GM21717 (cell line): ENCODE measurements around the gene MBTPS1.

Source experiments
- ATAC-seq: cut with Tn5 transposase; IDR thresholded peaks from one replicate; pipeline ENCODE4 v1.9.1; 2021; ENCODE audit warnings: mild to moderate bottlenecking, moderate library complexity; ENCODE audit not compliant: unreplicated experiment

MBTPS1 gene

DNA sequence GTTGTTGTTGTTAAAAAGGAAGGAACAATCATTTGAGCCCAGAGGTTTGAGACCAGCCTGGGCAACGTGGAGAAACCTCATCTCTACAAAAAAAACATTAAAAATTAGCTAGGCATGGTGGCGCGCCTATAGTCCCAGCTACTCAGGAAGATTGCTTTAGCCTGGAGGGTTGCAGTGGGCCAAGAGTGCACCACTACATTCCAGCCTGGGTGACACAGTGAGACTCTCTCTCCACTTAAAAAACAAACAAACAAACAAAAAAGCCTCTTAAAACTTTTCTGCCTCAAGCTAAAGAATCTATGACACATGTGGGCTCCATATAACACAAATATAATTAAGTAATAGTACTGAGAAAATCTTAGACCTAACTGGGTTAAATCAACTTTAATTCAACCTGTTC lies 12.5 kb downstream of the MBTPS1 start:
- no peak for ATAC-seq

DNA sequence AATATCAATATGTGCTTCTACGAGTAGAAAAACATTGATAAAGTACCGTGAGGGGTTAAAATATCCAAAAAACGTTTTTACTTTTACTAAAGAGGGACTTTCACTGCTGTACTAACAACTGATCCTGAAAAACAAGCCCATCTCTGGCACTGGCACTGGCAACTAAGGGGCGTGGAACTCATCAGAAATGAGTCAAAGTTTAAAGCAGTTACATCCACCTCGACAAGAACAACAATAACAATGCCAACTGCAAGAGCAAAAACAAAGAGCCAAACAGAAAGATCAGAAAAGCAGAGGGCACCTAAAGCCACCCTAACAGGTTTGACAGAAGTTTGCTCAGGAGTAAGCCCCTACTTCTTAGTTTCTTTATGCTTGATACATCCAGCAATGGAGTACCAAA lies 13.1 kb downstream of the MBTPS1 start:
- ATAC-seq = no peak

DNA sequence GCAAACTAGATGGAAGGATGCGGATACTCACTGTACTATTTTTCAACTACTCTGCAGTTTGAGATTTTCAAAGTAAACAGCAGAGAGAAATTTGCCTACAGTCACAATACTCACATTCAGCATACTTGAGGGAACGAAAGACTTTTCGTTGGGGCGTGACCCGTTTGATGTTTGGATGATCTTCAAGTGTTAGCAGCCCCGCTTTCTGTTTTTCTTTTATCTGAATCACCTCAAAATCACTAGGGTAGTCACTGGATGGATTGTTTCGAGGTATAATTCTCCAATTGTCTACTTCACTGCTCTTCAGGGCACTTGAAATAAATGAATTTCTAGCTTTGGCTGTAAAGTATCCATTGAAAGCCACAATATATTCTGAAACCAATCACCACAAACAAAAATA lies 17.8 kb downstream of the MBTPS1 start:
- no peak for ATAC-seq

GRCh38 chr16:84096447-84097005 lies 20.2 kb downstream of the MBTPS1 start:
- ATAC-seq = no peak

DNA sequence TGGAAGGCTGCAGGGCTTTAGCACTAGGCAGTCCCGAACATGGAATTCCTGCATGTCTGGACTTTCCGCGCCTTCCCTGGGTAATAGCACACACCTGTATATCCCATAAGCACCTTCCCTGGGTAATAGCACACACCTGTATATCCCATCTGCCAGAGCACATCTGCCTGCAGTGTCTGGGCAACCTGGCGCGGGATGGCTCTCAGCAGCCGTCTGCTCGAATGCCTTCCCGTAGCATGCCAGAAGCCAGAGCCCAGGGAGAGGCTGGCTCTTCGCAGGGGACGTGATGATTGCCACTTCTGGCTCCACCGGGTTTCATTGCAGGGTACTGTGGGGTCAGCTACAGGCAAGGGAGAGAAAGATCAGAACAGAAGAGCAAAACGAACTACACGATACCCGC lies 21.3 kb downstream of the MBTPS1 start:
- no peak for ATAC-seq

- ATAC-seq = no peak
Measured at GRCh38 chr16:84093879-84094270, 22.9 kb downstream of the MBTPS1 start.

- no peak for ATAC-seq
Measured at GRCh38 chr16:84093120-84093878, 23.4 kb downstream of the MBTPS1 start.

DNA sequence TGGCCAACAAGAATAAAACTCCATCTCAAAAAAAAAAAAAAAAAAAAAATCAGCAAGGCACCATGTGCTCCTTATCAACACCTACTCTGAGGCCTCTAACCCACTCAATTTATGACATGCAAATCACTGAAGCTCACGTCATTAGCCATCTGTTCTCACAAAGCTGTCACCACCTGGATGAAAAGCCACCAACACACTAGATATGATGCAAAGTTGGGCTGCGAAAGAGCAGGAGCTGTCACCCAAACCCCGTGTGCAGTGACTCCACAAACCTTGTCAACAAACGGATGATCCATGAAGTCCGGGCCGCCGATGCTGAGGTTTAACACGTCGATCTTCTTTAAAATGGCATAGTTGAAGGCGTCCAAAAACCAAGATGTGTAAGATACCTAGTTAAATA lies 25.3 kb downstream of the MBTPS1 start:
- ATAC-seq = no peak

DNA sequence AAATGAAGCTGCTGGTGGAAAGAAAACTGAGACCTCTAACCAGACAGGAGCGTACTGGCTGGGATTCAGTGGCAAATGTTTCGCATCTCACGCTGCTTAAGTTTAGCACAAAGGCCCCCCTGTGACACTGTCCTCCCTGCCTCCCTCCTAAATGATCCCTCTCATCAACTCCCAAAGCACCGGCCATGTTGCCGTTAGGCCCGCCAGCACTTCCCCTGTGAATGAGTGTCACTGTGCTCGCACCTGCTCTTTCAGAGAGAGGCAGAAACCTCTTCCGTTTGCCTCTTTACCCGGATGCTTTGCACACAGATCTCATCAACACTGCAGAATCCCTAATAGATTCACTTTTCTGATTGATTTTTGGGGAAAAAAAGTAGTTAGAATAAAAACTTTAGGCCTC lies 26.5 kb downstream of the MBTPS1 start:
- ATAC-seq = no peak

DNA sequence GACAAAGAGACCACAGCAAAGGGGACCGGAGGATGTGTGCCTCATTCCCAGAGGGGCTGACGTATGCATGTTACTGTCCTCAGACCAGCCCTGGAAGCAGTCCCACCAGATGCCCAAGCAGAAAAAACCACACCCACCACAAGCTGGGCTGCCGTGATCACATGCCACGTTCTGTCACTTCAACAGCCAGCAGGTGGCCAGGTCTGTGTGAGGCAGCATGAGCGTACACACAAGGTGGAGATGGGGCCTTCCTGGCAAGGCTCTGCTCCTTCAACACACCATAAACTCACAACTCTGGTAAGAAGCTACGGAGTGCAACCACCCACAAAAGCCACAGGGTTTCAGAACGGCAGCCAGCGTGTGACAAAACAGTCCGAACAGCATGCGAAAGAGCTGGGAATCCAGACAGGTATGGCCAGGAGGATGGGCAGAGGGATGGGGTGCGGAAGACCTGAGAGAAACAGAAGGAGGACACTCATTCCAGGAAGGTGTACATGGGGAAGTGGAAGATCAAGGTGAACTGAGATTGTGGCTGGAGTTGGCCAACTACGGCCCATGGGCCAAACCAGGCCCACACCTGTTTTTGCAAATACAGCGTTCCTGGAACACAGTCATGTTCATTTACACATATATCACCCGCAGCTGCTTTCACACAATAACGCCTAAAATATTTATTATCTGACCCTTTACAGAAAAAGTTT lies 27.9 kb downstream of the MBTPS1 start:
- ATAC-seq = peak; percentile 86

GRCh38 chr16:84087466-84088151 lies 29.1 kb downstream of the MBTPS1 start:
- no peak for ATAC-seq

GRCh38 chr16:84087001-84087400 lies 29.7 kb downstream of the MBTPS1 start:
- no peak for ATAC-seq

DNA sequence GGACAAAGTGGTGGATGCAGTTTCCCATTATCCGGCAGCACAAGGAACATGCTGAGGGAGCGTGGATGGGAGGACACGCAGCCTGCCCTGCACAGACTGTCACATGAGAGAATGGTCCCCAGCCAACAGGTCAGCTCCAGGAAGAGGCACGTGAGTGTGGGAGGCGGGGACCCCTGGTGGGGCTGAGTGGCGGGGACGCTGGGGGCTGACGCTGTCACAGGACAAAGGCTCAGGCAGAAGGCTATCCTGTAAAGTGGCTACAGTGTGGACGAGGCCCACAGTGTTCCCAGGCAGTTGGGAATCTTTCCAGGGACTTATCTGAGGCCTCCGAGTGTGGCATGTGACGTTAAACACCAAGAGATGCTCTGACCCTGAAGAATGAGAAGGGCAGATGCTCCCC lies 30.4 kb downstream of the MBTPS1 start:
- no peak for ATAC-seq

GRCh38 chr16:84085773-84086172 lies 31.0 kb downstream of the MBTPS1 start:
- ATAC-seq = no peak

DNA sequence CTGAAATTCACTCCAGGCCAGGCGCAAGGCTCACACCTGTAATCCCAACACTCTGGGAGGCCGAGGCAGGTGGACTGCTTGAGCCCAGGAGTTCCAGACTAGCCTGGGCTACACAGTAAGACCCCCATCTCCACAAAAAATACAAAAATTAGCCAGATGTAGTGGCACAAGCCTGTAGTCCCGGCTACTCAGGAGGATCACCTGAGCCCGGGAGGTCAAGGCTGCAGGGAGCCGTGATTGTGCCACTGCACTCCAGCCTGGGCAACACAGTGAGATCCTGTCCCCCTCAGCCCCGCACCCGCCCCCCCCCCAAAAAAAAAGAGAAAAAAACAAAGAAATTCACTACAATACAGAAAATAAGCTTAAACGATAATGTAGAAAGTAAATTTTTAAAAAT lies 31.5 kb downstream of the MBTPS1 start:
- ATAC-seq = no peak

- peak; percentile 39 for ATAC-seq
Measured at GRCh38 chr16:84084570-84085270, 32.0 kb downstream of the MBTPS1 start.

- ATAC-seq = no peak
Measured at GRCh38 chr16:84082835-84083569, 33.7 kb downstream of the MBTPS1 start.

DNA sequence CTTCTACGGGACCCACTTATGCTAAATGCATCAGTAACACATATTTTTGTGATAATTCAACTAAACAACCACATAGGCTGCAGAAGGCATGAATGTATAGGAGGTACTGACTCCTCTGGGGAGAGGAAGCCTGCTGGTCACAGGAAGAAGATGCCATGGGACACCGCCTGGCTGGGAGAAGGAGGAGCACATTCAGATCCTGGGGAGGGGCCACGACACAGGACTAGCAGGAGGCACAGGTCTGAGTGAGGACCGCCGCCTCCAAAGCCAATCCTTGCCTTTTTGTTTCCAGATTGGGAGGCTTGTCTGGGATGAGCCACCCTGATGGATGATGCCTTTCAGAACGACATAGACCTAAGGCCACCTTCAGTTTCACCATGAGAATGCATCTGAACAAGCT lies 34.6 kb downstream of the MBTPS1 start:
- no peak for ATAC-seq

DNA sequence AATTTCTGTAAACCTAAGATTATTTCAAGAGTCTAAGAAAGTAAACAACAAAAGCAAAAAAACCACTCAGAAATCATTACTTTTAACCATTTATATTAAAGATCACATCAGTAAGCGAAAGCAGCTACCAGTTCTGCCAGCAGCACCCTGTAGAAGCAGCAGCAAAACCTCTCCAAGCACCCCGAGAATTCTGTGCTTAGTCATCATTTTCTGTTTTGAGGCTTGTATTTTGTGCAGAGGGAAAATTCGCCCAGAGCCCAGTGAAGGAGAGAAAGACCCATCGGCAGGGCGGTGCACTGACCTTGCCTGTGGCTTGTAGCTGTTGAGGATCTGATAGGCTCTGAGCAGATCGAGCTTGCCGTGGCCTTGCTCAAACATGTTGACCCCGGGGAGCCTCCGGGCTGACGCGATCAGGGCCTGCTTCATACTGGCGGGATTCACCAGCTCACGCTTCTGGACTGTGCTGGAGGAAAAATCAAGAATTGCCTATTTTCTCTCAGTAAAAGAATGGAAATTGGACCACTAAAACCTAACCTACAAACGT lies 35.2 kb downstream of the MBTPS1 start:
- ATAC-seq = no peak

DNA sequence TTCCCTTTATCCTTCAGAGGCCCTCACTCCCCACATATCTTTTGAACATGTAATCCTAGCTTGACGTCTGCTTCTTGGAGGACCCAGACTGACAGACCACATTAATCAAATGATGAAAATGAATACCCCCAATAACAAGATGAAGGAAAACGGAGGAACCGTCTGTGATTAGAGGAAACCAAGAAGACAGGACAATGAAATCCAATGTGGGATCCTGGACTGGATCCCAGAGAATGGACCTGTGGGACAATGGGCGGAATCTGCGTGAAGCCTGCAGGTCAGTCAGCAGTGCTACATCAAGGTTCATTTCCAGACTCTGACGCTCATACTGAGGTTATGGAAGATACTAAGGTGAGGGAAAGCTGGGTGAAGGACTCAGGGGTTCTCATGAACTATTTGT lies 35.9 kb downstream of the MBTPS1 start:
- ATAC-seq = no peak
